Kidney capillary endothelial cell (primary cell): ENCODE data around the gene TSPAN9.

Experiments used
- DNase-seq: peaks from one replicate; pipeline ENCODE4 v3.0.0-alpha.2; 2018; ENCODE audit warnings: low spot score

The TSPAN9 gene

DNA sequence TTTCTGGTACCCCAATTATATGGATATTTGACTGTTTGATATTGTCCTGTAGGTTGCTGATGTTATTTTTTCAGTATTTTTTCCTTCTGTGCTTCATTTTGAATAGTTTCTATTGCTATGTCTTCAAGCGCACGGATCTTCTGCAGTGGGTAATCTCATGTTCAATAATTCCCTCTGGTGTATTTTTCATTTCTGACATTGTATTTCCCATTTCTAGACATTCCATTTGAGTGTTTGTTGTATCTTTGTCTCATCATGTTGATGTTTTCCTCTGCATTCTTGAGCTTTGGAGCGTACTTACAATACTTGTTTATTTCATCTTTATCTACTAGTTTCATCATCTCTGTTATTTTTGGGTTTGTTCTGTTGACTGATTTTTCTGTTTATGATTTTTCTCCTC, 22.0 kb downstream of the TSPAN9 start:
- no peak for DNase-seq

DNA sequence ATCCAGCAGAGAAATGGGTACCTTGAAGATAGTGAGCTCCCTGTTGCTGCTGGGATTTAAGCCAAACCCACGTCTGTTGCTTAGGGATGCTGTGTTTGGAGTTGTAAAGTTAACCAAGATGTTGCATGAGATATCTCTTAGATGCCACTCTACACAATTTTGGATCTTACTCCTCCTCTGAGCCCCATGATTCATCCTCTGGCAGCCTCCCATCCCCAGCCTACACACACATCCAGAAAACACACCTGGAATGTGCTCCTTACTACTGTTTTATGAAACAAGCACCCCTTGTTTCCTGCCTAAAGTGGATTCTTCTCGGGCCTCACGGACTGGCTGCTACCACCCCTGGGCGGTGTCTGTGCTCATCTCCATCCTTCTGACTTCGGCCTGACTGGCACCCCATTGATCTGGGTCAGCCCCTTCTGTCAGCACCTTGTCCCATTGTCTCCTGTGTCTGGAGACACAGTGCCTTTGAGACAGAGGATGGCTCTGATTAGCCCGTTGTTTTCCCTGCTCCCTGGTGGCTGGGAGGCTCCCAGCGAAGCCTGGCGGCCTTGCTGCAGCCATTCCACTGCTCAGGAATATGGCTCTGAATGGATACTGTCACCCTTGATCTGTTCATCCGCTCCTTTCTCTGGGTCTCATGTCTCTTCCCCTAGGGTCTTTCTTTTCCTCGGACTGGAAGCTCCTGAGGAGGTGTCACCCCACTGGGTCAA, 24.3 kb downstream of the TSPAN9 start:
- no peak for DNase-seq

DNA sequence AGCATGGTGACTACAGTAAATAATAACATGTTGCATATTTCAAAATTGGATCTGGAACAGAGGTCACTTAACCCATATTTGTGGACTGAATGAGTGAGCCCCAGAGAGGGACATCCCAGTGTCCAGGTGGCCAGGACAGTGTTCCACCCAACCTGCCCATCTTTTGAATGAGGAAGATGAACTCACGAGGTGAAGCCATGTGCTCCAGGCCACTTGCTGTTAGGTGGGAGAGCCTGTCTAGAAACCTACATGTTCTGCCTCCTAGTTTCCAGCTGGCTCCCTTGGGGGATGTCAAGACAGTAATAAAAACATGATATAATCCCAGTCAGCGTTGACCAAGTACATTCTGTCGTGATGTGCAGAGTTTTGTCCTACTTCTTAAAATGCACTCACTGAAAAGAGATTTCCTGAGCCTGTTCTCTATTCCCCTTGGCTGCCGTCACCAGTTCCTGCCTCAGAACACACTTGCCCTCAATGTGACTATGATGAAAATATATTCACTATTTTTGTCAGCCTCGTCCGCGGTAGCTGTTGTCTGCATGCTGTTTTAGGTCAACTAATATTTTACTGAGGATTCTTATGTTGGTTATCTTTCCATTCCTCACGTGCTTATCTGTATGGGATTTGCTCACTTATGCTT, 25.7 kb downstream of the TSPAN9 start:
- no peak for DNase-seq

DNA sequence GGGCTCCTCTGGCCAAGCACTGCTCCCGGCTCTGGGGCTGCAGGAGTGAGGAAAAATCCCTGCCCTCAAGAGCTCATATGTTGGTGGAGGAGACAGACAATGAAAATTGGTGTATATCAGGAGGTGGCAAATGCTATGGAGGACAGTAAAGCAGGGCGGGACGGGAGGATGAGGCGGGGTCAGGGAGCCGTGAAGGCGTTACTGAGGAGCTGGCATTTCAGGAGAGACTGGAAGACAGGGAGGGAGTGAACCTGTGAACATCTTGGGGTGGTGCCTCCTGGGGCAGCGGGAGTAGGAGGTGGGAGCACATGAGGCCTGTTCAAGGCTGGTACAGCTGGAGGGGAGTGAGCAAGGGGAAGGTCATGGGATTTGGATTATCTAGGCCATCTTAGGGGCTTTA, 26.6 kb downstream of the TSPAN9 start:
- no peak for DNase-seq

DNA sequence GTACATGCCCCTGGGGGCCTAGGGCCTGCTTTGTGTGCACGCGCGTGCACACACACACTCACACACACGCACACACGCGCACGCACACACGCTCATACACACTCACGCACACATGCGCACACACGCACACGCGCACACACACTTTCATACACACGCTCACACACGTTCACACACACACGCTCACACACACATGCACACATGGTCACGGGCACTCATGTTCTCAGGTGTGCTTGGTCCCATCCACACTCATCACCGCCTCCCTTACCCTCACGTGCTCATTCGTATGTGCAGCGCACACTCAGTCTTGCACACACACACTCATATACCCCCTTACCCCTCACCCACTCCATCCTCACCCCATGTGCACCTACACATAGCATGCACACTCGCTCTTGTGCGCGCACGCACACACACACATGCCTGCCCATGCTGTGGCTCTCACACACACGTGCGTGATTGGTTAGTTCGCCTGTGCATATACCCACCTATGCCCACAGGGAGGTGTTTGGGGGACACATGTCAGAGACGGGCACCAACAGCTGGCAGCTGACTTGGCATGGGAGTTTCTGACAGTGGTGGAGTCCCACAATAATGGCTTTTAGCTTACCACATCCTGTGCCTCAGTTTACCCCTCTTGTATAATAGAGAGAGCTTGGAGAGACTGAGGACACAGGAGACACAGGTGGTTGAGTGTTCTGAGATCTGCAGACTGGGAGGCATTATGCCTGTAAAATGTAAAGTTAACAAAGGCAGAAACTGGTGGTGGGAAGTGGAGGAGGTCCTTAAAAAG, 28.7 kb downstream of the TSPAN9 start:
- no peak for DNase-seq

DNA sequence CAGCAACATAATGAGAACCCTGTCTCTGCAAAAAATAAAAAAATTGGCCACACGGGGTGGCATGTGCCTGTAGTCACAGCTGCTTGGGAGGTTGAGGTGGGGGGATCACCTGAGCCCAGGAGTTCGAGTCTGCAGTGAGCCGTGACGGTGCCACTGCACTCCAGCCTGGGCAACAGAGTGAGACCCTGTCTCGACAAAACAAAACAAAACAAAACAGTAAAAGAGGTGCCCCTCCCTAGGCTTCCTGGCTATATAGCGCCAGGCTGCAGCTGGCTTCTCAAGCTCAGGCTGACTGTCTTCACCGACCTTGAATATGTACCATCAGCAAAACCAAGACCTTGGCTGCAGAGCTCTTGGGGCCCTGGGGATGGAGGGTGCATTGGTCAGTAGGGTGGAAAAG, 29.4 kb downstream of the TSPAN9 start:
- no peak for DNase-seq

DNA sequence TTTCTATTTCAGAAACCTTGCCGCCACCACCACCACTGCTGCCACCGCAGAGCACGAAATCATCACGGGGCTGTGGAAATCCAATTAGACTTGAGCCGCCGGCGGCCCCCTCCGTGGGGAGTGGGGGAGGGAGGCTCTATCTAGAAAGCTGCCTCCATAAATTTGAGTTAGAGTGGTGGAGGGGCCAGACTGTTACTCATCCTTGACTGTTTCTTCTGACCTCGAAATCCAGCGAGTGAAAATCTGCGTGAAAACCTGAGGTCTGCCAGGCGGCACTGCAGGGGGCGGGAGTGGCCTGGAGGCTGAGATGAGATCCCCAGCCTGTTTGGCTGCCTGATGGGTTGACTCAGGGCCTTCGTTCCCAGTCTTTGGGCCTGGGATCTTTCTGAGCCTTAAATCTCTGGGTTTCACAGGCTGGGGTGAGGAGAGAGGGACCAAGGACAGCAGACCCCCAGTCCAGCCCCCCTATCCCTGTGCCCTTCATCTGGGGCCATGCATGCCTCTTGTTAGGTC, 29.9 kb downstream of the TSPAN9 start:
- DNase-seq = no peak

DNA sequence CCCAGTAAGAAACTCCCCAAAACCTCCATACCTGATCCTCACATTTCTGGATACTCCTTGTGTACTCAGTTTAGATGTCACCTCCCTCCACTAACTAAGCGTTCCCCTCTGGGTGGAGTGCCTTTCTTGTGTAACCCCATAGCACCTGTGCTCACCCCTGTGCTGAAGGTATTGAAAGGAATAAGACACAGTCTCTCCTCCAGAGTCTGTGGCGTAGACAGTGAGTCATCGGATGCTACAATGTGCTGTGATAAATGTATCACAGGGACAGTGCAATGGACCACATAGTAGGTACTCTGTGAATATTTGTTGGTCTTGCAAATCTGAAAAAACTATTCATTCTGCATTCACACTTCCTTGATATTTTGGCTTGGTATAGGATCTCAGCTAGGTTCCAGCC, 30.8 kb downstream of the TSPAN9 start:
- no peak for DNase-seq

DNA sequence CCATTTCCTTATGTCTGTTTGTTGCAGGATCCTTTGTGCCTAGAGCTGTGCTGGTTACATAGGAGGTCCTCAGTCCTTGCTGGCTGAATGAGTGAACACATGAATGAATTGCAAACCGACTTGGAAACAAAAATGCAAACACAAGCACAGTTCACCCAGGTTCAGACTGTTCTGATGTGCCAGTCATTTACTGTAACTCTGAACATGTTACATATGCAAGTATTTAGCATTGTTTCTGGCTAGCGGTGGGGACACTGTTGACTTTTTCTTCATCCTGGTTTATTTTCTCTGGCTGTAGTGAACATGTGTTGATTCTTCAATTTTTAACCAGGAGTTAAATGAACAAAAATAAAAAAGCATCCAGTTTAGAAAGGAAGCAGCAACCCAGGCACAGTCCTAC, 33.4 kb downstream of the TSPAN9 start:
- no peak for DNase-seq

DNA sequence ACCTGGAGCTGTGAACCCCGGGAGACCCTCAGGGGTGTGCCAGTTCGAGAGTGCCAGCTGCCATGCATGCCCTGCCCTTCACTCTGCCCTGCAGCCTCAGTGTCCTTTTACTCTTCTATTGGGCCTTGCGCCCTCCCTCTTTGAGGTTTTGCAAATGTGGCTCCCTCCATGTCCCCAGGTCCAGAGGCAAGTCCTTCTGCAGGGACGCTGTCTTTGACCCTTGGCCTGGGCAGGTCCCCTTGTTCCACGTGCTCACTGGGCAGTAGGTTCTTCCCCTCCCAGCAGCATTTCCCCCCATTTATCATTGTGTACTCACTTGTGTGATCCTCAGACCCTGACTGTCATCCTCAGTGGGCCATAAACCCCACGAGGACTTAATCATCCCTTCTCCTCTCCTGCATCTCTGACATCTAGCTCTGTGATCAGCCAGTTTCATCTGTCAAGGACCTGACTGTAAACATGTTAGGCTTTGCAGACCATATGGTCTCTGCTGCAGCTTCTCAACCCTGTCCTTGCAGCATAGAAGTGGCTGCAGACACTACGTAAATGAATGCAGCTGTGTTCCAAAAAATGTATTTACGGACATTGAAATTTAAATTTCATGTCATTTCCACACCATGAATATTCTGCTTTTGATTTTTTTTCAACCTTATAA, 36.6 kb downstream of the TSPAN9 start:
- DNase-seq = no peak

DNA sequence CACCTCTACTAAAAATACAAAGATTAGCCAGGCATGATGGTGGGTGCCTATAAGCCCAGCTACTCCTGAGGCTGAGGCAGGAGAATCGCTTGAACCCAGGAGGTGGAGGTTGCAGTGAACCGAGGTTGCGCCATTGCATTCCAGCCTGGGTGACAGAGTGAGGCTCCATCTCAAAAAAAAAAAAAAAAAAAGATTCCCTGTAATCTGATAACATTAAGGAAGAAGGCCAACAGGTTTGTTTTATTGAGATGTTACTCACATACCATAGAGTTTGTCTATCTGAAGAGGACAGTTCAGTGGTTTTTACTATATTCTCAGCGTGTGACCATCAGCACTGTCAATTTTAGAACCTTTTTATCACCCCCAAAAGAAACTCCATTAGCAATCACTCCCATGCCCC, 37.5 kb downstream of the TSPAN9 start:
- no peak for DNase-seq

DNA sequence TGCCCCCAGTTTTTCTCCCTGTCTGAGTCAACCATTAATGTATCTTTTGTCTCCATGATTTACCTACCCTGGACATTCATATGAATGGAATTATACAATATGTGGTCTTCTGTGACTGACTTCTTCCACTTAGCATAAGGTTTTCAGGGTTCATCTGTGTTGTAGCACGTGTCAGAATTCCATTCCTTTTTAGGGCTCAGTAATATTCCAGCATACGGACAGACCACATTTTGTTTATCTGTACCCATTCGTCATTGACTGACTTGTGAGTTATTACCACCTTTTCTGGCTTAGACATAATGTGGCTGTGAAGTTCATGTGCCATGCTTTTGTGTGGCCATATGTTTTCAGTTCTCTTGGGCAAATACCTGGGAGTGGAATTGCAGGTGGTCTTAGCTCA, 37.9 kb downstream of the TSPAN9 start:
- no peak for DNase-seq

DNA sequence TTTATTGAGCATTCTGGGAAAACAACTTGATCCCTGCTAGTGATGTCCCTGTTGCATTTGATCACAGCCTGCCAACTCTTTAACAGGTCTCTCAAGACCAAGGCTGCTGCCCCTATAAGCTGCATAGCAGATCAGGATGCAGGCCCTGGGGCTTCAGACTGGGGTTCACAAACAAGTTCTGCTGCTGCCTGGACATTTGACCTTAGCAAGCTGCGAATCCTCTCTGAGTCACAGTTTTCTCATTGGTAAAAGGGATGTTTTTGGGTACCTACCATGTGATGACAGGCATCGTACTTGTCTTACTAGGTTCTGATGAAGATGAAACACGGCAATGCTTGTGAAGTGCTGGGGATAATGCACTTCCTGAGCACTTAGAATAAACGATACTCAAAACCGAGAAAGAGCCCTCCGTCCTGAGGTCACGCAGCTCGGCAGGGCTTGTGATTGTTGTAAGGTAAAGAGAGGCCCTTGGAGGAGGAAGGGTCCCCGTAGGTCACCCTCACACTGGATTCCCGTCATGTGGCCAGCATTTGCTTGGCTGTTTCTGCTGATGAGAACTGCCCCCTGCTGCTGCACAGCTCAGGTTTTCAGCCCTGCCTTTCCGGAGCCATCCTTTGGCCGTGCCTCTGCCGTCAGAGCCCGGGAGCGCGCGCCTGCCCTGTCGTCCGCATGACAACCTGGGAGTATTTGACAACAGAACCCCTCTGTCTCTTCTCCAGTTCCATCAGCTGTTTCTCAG, 39.1 kb downstream of the TSPAN9 start:
- DNase-seq = no peak

DNA sequence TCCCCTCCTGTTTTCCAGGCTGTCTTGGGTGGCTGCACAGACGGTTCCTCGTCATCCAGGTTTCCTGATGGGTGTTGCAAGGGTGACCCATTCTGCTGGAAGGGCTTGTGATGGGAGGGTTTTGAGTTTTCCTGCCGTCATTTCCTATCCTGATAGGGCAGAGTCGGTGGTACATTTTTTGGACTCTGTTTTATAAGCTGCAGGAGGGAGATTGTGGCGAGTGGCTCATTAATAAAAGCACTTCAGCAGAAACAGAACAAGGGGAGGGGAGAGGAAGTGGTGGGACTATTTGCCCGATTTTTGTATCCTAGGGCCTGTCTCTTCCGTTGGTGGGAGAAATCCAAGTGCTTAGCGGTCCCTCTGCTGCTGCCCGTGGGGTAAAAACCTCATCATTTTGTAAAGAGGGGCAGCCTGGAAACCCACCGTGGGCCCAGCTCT, 40.0 kb downstream of the TSPAN9 start:
- DNase-seq = peak; percentile 58

DNA sequence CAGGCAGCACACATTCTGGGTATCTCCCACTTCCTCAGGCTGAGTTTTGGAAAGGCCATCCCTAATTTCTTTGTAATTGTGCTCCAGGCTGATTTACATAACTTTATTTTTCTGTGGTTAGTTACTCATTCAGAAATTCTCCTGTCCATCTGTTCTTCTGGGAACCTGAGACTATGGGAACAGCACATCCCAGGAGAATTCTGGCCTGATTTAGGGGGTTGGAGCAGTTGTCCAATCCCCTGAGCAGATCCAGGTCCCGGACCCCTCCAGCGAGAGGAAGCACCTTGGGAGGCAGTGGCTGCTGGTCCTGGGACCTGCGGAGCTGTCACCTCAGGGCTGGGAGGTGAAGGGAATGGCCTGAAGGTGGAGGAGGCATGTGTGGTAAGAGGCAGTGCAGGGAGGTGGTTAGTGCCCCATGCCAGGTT, 40.4 kb downstream of the TSPAN9 start:
- no peak for DNase-seq

DNA sequence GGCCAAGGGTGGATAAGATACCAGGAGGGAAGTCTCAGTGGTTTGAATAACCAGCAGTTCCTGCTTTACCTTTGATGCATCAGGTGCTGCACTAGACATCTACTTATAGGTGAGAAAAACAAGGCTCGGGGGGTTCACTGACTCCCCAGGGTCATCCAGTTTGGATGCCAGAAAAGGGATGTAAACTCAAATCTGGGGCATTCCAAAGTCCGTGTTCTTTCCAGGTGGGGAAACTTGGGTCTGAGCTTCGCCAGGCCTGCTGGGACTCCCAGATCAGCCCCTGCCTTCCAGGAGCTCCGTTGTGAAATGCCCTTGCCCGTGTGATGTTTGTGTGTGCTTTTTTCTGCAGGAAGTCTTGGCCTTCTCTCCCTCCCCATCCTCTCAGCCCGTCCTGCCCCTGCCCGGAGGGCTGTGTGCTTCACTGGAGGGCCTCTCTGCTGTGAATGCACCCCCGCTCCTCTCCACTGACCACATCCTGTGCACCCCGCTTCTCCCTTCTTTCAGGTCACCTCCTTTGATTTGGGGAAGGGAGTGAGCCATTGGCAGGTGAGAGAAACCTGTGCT, 42.1 kb downstream of the TSPAN9 start:
- no peak for DNase-seq

DNA sequence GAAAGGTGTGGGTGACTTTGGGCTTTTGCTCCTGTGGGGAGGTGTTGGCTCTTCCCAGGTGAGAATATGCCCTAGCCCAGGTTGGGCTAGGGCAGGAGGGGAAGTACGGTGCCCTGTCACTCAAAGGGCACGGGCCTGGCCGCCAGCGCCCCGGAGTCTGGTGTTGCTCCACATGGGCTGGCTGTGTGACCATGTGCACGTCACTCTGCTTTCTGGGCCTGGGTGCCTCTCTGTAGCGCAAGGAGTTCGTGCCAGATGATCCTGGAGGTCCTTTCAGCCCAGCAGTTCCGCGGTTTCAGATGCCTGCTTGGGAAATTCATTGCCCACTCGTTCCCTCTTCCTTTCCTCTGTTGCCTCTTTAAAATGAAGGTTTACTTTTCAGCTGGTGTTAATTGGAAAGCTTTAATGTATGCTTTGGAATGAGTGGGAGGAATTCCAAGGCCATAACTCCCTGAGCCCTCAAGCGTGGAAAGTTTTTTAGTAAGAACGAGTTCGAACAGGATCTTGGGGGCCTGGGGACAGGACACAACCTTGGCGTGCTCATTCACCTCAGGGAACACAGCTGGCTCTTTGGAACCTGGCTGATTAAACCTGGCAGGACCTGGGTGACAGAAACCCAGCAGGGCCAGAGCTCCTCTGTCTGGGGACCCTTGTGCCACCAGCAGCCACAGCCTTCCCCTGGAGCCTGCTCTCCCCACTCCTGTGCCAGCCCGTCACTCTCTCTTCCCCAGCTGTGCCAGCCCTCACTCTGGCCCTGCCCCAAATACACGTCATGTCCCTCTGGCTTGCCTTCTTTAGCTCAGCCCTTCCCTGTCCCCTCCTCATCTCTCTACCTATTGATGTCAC, 42.8 kb downstream of the TSPAN9 start:
- DNase-seq = no peak

DNA sequence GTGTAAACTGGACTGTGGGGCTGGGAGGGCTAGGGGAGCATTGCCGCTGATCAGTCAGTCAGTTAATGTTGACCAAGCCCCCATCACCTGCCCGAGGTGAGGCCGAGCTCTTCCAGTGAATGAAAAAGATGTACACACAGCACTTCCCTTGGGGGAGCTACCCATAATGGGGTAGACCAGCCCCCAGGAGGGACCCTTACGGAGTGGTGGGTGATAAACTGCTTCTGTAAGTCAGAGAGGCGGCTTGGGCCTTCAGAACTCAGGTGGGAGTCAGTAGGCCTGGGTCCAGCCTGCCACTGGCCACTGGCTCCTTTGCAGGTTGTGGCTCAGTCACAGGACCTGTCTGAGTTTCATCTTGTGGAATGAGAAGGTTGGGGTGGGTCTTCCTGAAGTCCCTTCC, 43.5 kb downstream of the TSPAN9 start:
- no peak for DNase-seq

DNA sequence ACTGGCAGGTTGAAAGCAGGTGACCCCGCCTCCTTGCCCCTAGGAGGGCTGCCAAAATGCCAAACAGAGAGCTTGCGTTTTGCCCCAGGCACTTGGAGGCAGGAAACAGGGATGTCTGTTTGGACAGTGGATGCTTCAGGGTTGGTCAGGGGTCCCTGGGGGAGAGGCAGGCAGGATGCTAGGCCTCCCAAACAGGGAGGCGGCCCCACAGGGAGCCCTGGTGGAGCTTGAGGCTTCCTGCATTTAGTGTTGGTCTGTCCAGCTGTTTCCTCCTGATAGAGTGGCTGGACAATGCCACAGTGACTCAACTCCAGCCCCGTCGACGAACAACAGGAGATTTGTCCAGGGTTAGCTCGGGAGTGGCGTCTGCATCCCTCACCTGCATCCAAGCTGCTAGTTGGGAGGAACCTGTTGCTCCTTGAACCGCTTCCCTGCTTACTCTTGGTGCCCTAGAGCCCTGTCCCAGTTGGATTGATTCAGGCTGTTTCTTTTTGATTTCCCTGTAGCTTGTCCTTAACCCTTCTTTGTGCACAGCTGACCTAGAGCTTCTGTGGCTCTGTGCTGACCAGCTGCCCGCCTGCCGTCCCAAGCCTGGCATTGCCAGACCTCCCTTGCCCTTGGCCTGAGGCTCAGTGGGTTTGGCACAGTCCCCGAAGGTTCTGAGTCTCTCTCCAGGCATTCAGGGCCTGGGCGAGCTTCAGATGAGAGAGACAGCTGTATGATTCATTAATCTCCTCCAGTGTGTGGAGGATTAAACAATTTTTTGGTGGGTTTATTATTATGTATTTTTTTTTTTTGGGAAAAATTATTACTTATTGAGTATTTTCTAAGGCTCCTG, 45.9 kb downstream of the TSPAN9 start:
- DNase-seq = peak; percentile 95

DNA sequence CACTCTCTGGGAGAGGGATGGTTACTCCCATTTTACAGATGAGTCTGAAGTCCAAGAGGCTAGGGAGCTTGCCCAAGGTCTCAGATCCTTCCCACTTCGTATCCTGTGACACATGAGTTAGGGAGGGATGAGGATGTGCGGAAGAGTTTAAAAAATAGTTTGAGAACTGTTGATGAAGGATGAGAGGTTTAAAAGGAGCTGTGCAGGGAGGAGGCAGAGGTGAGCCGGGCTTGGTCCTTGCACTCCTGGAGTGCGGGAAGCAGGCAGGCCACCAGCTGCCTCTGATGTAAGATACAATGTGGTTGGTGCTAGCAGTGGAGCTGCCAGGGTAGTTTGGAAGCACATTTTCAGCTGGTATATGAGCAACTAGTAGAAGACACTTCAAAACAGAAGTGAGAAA, 46.5 kb downstream of the TSPAN9 start:
- DNase-seq = no peak
